ENCODE results near the gene TBC1D22A.

The TBC1D22A gene

DNA sequence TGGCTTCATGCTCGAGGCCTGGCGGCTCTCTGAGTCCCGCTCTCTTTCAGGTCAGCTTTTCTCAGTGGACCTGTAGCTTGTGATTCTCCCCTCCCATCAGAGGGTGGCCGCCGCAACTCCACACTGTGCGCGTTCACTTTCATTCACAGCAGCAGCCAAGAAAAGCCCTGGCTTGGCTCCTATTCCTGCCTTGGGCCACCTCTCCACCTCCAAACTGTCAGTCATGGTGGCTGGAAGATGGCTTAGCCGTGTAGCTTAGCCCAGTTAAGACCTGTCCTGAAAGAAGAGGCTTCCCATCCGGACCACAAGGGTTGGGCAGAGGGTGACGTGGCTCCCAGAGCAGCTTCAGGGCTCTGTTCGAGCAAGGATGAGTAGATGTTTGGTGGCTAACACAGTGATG, 125.5 kb downstream of the TBC1D22A start:
- DNase-seq (ENCODE audit: low spot score) = no peak

DNA sequence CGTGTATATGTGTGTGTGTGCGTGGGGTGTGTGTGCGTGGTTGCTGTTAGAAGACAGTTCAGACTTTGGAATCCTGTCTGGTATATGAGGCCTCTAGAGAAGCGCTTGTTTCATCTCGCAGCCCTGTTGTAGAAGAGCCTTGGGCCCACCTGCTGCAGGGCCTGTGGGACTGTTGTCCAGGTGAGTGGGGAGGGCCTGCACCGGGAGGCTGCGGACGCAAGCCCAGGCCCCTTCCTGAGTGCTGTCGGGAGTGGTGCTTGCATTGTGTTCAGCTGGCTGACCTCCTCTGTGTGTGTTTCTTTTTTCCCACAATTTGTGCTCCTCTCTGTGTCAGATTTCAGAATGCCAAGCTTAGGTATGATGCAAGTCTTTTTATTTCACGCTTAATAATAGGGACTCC, 128.4 kb downstream of the TBC1D22A start:
- no peak for DNase-seq (ENCODE audit: low spot score)

DNA sequence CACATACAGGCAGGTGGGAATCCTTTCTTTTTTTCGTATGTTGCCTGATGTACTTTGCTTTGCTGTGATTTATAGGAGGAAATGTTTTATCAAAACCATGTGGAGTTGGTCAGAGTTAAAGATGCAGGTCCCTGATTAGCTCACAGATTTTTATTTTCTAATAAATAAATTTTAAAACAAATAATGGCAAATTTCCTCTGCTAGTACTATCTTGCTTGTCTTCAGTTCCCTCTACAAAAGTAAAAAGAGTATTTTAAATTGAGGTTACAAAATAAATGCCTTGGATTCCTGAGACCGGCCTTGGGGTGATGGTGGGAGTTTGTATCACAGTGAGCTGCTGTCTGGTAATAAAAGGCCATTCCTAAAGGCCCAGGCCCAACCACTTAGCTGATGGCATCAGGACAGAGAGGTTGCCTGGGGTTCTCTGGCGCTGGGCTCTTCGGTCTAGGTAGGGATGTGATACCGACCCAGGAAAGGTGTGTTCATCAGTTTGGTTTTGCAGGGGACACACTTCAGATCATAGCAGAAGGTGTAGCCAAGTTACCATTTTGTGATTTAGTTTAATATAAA, 129.0 kb downstream of the TBC1D22A start:
- DNase-seq (ENCODE audit: low spot score) = no peak

DNA sequence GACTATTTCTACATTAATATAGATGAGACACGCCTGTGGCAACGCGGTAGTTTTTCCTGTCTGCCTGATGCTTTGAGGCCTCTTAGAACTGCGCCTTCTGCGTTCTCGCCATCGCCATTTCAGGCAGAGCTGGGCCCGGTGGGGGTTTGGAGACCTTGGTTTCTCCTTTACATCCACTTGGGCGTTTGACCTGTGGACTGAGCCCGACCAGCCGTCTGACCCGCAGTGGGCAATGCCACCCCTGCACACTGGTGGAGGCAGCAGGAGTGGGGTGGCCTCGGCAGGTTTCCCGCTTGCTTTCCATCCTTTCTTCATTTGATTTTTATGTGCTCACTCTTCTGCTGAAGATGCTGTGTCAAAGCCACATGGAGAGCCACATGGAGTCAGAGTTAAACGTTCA, 130.4 kb downstream of the TBC1D22A start:
- DNase-seq (ENCODE audit: low spot score) = no peak

DNA sequence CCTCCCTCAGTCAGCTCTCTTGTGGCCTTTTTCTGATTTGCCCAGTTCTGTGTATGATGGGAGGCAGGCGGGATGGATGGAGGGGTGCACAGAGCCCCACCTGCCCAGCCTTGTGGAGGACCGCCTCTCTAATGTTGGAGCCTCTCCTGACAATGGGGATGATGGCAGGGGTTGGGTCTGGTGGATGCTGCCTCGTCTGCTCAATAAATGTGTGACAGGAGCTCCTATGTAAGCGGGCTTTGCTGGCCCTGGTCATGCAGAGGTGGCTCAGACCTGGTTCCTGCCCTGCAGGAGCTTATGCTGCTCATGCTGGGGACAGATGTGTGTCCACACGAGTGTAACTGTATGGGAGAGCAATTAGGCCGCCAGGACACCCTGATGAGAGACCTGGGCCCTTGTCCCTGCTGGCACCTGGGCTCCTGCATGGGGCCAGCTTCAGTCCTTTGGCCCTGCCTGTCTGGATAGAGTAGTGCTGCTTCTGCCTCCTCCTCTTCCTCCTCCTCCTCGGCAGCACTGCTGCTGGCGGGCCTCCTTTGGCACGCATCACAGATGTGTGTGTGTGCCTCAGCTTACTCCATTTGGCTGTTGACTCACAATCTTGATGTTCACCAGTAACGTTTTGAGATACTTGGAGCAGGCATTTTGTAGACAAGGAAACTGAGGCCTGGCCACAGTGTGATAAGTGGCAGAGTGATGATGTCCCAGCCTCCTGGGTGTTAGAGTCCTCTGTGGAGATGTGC, 131.0 kb downstream of the TBC1D22A start:
- no peak for DNase-seq (ENCODE audit: low spot score)

DNA sequence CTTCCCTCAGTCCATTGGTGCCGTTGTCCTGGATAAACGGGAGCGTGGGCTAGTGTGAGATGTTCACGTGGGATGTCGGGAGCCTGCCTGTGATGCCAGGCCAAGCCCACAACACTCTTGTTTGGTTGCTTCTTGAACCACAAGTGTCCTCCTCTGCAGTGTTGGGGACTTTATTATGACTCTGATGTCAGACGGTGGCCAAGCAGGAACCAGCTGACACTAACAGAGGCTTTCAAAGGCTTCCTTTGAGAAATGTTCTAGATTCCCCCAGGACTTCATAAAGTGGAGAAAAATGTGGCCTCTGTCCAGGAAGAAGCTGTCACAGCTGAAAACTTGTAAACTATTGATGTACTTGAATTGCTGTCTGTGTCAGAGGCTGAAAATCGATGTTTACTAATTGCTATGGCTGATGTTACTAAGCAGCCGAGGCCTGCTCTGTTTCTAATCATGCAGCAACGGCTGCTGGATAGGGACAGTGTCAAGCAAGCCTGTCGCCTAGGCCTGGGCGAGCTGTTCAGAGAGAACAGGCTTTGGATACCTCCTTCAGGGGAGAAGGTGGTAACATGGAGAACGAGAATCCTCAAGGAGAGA, 131.7 kb downstream of the TBC1D22A start:
- DNase-seq (ENCODE audit: low spot score) = peak; percentile 12

DNA sequence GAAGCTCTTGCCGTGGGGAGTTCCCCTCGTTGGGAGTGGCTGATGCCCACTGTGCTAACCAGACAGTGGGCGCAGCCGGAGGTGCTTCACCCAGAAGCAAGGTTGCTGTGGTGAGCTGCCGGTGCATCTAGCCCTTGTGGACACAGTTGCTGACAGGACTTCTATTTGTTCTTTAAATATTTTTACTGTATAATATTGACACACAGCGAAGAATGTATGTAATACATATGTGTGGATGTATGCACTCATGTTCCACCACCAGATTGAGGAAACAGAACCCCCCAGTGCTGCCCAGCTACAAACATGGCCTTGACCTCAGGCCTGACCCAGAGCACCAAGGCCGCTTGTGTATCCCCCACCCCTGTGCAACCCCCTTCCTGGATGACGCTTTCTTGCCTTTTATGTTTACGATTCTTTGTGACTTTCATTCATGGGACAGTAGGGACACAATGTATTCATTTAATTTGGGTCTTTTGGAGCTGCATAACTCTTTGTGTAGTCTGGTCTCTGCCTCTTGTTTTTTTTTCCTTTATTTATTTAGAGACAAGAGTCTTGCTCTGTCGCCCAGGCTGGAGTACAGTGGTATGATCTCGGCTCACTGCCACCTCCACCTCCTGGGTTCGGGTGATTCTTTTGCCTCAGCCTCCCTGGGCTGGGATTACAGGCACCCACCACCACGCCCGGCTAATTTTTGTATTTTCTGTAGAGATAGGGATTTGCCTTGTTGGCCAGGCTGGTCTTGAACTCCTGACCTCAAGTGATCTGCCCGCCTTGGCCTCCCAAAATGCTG, 132.6 kb downstream of the TBC1D22A start:
- DNase-seq (ENCODE audit: low spot score) = no peak

DNA sequence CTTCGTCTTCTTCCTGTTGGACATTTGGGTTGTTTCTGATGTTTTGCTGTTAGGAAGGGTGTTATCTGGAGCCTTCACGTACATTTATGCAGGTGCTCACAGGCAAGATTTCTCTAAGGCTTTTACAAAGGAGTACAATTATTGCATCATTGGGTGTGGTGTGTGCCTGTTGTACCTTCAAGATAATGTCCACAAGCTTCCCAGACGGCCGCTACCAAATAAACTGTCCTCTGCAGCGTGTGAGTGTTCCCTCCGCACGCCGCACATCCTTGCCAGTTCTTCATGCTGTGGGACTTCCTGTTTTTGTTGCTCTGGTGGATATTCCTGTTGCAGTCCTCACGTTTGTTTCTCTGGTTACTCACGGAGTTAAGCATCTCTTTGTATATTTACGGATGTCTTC, 133.3 kb downstream of the TBC1D22A start:
- no peak for DNase-seq (ENCODE audit: low spot score)

DNA sequence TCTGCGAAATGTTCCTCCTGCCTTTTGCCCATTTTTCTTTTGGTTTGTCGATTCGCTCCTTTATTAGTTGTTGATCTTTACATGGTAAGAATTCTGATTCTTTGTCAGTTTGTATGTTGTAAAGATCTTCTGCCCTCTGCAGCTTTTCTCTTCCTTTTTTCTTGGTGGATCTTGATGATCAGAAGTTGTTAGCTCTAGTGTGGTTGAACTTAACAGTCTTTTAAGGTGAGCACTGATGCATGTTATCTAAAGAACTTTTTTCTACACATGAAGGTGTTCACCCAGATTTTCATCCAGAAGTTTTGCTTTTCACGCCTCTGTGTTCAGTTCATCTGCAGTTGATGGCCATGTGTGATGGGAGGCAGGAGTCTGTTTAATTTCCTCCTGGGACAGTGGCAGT, 133.7 kb downstream of the TBC1D22A start:
- DNase-seq (ENCODE audit: low spot score) = no peak

DNA sequence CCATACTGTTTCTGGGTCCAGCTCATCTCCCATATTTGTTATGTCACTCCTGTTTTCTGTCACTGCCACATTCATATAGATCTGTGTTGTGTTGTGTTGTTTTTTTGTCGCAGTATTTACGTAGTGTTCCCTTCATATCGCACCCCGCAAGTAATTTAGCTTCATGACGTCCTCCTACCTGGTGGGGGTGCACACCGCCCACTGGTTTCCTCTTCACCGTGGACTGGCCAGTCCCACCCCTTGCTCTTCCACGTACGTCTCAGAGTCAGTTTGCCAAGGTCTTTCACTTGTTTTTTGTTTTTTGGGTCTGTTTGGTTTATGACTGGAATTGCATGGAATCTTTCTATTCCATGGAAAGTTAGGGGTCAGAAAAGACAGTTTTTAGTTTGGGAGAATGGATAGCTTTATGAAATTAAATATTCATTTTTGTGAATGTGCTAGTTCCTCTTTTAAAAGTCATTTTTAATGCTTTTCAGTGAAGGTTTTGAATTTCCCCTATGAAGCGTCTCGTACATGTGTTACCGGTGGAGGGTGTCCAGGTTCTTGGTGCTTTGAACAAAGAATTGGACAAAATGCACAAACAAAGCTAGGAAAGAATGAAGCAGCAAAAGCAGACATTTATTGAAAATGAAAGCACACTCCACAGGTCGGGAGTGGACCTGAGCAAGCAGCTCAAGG, 134.3 kb downstream of the TBC1D22A start:
- DNase-seq (ENCODE audit: low spot score) = no peak

DNA sequence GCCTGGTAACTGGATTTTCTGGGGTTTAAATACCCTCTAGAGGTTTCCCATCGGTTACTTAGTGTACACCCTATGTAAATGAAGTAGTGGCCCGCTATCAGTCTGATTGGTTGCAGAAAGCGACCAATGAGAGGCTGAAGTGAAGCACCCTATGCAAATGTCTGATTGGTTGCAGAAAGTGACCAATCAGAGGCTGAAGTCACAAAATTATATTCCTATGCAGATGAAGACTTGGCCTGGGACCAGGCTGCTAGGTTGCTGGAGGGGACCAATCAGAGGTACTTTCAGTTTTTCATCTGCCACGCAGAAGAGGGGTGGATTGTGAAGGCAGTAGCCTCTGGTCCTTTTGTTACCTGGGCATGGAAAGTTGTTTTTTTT, 134.8 kb downstream of the TBC1D22A start:
- DNase-seq (ENCODE audit: low spot score) = no peak

DNA sequence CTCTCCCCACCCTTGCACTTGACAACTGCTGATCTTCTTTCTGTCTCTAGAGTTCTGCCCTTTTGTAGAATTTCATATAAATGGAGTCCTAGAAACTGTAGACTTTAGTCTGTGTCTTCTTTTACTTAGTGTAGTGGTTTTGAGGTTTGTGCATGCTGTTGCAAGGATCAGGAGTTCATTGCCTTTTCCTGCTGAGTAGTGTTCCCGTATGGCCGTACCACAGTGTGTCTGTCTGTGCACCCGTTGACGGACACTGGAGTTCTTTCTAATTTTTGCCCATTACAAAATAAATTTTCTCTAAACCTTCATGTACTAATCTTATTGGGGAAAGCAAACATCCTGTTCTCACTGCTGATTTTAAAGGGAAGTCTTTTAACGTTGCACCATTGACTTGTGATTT, 138.1 kb downstream of the TBC1D22A start:
- no peak for DNase-seq (ENCODE audit: low spot score)

DNA sequence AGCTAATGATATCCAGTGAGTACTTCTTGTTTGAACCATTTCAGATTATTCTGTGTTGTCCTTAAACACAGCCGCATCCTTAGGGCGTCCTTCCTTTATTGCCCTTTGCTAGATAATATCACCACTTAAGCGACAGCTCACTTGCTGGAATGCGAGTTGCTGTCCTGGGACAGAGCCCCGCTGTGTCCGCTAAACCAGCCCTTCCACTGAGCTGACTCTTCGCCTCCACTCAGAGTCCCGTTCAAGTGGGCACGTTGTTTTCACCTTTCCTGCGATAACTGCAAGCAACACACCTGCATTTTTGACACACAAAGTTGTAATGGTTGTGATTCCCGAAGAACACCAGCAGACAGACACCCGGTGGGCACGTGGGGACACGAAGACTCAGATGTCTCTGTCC, 140.0 kb downstream of the TBC1D22A start:
- DNase-seq (ENCODE audit: low spot score) = no peak

DNA sequence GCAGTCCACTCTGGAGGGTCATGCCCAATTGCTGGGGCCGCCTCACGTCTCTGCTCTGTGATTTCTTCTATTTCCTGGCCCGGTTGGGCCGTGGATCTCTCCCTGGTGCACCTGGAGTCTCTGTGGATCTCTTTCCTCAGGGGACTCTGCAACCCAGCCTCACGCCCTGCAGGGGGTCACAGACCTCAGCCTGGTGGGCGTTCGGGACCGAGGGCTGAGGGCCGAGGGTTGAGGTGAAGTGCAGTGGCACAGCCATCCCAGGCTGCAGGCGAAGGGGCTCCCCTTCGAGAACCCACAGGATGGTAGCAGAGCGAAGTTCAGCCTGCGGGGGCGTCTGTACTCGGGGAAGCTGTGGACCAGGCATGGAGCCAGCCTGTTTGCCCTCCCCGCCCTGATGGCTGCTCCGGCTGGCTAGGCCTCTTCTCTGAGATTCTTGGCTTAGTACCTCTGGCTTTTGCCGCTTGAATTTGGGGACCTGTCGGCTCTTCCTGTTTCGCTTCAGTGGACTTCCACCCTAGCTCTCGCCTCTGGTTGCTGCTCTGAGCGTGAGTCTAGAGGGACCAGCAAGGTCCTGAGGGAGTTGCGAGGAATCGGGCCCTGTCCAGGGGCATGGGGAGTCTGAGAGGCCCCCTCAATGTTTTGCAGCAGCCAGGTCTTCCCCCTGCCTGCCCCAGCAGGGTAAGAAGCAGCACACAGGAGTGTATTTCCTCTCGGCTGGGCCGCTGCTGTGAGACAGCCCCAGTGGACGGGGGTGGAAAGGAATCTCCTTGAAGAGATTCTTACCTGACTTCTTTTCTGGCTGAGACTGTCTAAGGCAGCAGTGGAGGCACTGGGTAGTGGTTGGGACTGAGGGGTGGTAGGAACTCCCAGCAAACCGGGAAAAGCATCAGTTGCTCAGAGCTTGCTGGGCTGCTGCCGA, 140.8 kb downstream of the TBC1D22A start:
- DNase-seq (ENCODE audit: low spot score) = no peak

DNA sequence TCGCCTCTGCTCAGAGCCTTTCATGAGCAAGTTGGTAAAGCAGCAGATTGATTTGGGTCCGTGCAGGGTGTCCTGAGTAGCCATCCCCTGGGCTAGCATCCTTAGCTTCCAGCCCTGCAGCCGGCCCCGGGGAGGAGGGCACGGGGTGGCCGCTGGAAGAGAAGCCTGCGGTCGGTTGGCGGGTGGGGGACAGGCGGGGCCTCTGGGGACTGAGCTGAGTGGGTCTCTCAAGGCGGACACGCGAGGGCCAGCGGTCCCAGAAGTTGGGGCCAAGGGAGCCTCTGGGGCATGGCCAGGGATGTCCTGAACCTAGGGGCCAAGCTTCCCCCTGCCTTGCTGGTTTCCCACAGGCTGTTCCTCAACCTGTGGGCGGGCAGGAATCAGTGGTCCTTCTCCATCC, 143.0 kb downstream of the TBC1D22A start:
- no peak for DNase-seq (ENCODE audit: low spot score)

DNA sequence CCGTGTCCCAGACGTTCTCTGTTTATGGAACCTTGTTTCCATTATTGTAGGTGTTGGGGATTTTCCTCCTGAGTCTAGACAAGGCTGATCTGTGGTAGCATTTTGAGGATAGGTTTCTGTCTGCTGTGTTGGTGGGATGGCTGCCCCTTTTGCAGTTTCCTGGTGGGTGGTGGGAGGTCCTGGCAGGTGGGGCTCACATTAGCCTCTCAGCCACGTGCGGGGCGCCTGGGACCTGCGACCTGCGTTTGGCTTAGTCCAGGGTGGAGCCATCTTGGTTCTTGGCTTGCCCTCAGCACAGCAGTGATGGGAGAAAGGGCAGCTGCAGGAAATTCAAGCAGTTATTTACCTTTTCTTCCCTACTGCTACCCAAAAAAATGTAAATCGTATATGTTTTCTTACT, 143.4 kb downstream of the TBC1D22A start:
- DNase-seq (ENCODE audit: low spot score) = no peak

DNA sequence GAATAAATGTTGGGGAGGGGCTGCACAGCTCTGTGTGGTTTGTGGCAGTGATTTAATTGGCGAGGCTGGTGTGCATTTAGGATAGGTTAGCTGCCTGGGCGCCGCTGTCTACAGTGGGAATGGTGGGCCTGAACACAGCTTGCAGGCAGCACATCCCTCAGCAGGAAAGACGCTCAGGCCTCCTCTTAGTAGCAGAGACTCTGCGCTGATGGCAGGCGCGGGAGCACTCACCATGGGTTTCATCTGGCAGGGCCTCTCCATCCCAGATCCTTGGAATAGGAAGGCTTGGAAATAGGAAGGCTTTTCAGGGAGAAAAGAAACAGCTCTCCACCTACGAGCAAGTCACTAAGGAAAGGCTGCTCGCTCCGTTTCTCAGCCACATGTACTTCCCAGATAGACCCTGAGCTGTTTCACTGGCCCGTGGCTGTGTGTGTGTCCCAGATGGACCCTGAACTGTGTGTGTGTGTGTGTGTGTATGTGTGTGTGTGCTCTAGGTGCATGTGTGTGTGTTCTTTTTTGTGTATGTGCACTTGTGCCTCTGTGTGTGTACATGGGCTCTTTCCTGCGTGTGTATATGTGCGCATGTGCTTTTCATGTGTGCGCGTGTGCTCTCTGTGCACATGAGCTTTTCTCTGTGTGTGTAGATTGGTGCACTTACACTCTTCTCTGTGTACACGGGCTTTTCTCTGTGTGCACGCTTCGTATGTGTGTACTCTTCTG, 144.0 kb downstream of the TBC1D22A start:
- DNase-seq (ENCODE audit: low spot score) = no peak

DNA sequence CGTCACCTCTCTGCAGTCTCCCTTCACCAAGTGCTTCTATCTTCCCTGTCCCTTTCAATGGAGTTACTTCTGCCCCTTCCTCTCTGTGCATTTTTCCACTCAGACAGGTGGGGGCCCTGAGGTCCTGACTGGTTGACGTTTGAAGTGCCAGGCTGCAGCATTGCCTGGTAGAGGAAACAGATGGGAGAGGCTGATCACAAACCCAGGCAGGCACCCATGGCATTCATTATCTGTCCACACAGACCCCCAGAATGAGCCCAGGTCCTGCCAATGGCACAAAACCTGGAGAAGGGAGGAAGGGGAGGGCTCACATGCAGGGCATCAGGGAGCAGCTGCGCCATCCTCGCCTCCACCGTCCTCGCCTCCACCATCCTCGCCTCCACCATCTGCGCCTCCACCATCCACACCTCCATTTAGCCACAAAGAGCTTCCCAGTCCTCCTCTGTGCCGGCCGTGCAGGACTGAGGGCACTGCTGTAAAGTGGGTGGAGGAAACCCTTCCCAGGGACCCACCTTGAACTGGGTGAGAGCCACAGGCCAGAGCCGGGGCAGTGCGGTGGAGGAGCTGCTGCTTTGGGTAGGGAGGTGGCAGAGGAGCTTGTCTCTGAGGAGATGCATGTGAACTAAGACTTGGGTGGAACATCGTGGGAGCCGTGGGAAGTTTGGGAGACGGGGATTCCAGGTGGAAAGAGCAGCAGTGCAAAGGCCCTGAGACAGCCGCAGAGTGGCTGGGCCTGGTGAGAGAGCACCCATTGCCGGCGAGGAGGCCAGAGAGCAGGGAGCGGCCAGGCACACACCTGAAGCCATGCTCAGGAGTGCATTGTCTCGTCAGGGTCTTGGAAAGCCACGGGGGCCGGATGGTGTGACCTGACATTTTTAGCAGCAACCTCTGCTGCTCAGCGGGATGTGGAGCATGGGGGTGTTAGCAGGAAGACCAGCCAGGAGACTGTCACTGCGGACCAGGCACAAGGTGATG, 145.1 kb downstream of the TBC1D22A start:
- DNase-seq (ENCODE audit: low spot score) = no peak

DNA sequence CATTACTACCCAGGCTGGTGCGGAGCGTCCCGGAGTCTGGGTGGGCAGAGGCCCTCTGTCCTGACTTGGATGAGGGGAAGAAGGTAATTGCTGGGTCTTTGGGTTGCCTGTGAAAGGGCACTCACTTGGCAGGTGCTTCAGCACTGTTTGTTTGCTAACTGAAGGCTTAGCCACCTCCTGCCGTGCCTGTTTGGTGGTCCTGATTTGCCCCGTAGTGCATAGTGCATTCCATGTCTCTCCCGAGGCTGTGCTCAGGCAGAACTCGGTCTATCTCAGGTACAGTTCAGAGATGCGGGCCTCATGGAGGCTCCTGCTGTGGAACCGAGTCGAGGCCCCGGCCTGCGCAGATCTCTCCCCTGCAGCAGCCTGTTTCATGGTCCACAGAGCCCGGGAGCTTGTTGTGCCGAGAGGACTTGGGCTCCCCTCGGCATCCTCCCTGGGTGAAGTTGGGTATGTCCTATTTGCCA, 146.2 kb downstream of the TBC1D22A start:
- DNase-seq (ENCODE audit: low spot score) = no peak

Measured in hepatic stellate cell (primary cell).